WERI-Rb-1 (cell line): ENCODE measurements around the gene MAN2A2.

Experiments
- DNase-seq: peaks from one replicate; pipeline ENCODE4 v3.0.0-alpha.2; 2020
- H3K27ac ChIP-seq: fragments of 250-450 bp; sonication (Bioruptor Pico); 2 replicates; pipeline ENCODE4 v1.5.1; 2020; ENCODE audit warnings: mild to moderate bottlenecking, moderate library complexity
- H3K27me3 ChIP-seq: fragments of 250-450 bp; sonication (Bioruptor Pico); 2 replicates; pipeline ENCODE4 v1.5.1; 2021; ENCODE audit warnings: mild to moderate bottlenecking, low read depth, moderate library complexity; ENCODE audit not compliant: insufficient read depth, severe bottlenecking
- H3K36me3 ChIP-seq: fragments of 250-450 bp; sonication (Bioruptor Pico); 2 replicates; pipeline ENCODE4 v1.5.1; 2020; ENCODE audit warnings: mild to moderate bottlenecking, moderate library complexity
- H3K4me3 ChIP-seq: 2 replicates; pipeline ENCODE4 v1.5.1; 2011; ENCODE audit warnings: low read depth, mild to moderate bottlenecking, control low read depth, low read length
- H3K9me3 ChIP-seq: fragments of 250-450 bp; sonication (Bioruptor Pico); 2 replicates; pipeline ENCODE4 v1.5.1; 2021; ENCODE audit warnings: mild to moderate bottlenecking, moderate library complexity; ENCODE audit not compliant: severe bottlenecking
- TF ChIP-seq, protein P1 (sequence below): IDR thresholded peaks from 2 replicates; pipeline ENCODE4 v1.5.1; 2011; ENCODE audit warnings: low read depth, mild to moderate bottlenecking, control low read depth, inconsistent platforms, low read length

The MAN2A2 gene

DNA sequence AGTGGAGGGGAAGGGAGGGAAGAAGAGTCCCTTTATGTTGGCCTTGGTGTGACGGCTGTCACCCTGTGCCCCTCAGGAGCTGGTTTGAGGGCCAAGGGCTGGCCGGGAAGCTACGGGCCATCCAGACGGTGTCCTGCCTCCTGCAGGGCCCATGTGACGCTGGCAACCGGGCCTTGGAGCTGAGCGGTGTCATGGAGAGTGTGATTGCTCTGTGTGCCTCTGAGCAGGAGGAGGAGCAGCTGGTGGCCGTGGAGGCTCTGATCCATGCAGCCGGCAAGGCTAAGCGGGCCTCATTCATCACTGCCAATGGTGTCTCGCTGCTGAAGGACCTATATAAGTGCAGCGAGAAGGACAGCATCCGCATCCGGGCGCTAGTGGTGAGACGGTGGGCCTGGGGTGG lies 43.4 kb downstream of the MAN2A2 start:
- Histone ChIP-seq H3K9me3 (no peaks in the 10 kb centered on the region), H3K27me3 (no peaks in the 10 kb centered on the region), H3K36me3 (peaks cover 55% of the 10 kb centered on the region), H3K4me3 (no peak overlapping the region), H3K27ac (no peak overlapping the region)
- DNase-seq = no peak
- TF ChIP-seq, protein P1, sequence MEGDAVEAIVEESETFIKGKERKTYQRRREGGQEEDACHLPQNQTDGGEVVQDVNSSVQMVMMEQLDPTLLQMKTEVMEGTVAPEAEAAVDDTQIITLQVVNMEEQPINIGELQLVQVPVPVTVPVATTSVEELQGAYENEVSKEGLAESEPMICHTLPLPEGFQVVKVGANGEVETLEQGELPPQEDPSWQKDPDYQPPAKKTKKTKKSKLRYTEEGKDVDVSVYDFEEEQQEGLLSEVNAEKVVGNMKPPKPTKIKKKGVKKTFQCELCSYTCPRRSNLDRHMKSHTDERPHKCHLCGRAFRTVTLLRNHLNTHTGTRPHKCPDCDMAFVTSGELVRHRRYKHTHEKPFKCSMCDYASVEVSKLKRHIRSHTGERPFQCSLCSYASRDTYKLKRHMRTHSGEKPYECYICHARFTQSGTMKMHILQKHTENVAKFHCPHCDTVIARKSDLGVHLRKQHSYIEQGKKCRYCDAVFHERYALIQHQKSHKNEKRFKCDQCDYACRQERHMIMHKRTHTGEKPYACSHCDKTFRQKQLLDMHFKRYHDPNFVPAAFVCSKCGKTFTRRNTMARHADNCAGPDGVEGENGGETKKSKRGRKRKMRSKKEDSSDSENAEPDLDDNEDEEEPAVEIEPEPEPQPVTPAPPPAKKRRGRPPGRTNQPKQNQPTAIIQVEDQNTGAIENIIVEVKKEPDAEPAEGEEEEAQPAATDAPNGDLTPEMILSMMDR = no peak

DNA sequence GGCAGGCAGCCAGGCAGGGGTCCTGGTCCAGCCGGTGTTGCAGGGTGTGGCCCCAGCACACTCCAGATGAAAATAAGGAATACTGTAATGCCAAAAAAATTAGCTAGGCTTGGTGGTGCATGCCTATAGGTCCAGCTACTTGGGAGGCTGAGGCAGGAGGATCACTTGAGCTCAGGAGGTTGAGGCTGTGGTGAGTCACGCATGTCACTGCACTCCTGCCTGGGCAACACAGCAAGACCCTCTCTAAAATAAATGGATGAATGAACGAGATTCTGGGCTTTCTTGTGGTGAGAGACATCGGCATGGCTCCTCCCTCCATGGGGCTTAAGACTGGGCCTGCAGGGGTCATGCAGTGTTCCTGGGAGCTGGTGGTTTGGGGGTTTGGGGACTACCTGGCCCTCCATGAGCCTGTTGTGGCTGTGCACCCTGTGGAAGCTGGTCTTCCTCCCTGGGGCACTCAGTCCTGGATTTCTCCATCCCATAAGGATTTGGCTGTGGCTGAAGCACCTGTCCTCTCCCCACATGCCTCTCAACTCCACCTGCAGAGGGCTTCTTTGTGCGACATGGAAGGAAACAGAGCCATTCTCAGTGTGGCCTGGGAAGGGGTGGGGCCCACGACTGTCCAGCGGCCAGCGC lies 44.0 kb downstream of the MAN2A2 start:
- TF ChIP-seq, protein P1 = no peak
- Histone ChIP-seq H3K27me3 (no peaks in the 10 kb centered on the region), H3K27ac (no peak overlapping the region), H3K36me3 (peaks cover 53% of the 10 kb centered on the region), H3K9me3 (no peaks in the 10 kb centered on the region), H3K4me3 (no peak overlapping the region)
- no peak for DNase-seq

GRCh38 chr15:90947577-90948357 lies 44.7 kb downstream of the MAN2A2 start:
- Histone ChIP-seq H3K4me3 (no peak overlapping the region), H3K36me3 (peaks cover 52% of the 10 kb centered on the region), H3K27ac (no peak overlapping the region), H3K9me3 (no peaks in the 10 kb centered on the region), H3K27me3 (no peaks in the 10 kb centered on the region)
- DNase-seq = no peak
- TF ChIP-seq, protein P1 = no peak

- Histone ChIP-seq H3K9me3 (no peaks in the 10 kb centered on the region), H3K4me3 (no peak overlapping the region), H3K36me3 (peaks cover 57% of the 10 kb centered on the region), H3K27ac (no peak overlapping the region), H3K27me3 (no peaks in the 10 kb centered on the region)
- TF ChIP-seq, protein P1 = no peak
- no peak for DNase-seq
Observed at GRCh38 chr15:90948506-90948905, 45.4 kb downstream of the MAN2A2 start.

GRCh38 chr15:90949979-90950675 lies 47.0 kb downstream of the MAN2A2 start:
- Histone ChIP-seq H3K27ac (no peak overlapping the region), H3K9me3 (no peaks in the 10 kb centered on the region), H3K4me3 (no peak overlapping the region), H3K27me3 (no peaks in the 10 kb centered on the region), H3K36me3 (peaks cover 55% of the 10 kb centered on the region)
- DNase-seq = no peak
- TF ChIP-seq, protein P1 = no peak
